ENCODE results near the gene TRAM2. TPM values are rescaled to one million over a fixed set of nuclear protein-coding genes. Genes with fewer than 3 reads are reported as not detected.

The TRAM2 gene
- total and polyA plus RNA-seq, 9 of the 15 experiments (the other 6 are each of a cell fraction or from before 2014, with no cell fraction given): 2.6 to 13.3 (median 8.9) TPM

DNA sequence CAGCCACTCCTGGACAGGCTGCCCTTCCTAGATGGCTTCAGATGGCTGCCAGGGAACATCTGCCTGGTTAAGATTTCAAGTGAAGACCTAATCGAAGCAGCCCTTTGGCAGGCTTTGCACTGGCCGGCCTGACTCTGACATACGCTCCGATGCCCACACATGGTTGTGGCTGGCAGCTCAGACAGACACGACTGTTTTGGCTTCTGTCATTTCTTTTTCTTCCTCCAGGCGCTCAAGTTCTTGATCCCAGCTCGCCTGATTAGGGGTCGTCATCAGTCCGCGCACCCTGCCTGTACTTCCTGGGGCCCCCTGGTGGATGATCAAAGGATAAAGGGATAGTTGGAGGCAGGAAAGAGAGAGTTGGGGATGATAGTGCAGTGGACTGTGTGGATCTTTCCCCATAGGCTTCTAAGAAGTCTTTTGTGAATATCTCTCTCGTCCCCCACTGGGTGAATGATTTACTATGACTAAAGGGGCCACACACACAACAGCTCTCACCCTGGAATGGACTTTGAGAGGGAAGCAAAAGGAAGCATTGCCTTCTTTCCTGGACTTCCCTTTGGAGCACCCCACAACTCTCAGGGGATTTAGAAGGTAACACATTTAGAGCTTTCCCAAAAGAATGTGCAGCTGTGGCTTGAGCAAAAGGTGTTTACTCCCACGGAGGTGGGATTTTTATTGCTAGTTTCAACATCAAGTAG, 21.4 kb upstream of the TRAM2 start (continued):
- TF ChIP-seq, protein P1, sequence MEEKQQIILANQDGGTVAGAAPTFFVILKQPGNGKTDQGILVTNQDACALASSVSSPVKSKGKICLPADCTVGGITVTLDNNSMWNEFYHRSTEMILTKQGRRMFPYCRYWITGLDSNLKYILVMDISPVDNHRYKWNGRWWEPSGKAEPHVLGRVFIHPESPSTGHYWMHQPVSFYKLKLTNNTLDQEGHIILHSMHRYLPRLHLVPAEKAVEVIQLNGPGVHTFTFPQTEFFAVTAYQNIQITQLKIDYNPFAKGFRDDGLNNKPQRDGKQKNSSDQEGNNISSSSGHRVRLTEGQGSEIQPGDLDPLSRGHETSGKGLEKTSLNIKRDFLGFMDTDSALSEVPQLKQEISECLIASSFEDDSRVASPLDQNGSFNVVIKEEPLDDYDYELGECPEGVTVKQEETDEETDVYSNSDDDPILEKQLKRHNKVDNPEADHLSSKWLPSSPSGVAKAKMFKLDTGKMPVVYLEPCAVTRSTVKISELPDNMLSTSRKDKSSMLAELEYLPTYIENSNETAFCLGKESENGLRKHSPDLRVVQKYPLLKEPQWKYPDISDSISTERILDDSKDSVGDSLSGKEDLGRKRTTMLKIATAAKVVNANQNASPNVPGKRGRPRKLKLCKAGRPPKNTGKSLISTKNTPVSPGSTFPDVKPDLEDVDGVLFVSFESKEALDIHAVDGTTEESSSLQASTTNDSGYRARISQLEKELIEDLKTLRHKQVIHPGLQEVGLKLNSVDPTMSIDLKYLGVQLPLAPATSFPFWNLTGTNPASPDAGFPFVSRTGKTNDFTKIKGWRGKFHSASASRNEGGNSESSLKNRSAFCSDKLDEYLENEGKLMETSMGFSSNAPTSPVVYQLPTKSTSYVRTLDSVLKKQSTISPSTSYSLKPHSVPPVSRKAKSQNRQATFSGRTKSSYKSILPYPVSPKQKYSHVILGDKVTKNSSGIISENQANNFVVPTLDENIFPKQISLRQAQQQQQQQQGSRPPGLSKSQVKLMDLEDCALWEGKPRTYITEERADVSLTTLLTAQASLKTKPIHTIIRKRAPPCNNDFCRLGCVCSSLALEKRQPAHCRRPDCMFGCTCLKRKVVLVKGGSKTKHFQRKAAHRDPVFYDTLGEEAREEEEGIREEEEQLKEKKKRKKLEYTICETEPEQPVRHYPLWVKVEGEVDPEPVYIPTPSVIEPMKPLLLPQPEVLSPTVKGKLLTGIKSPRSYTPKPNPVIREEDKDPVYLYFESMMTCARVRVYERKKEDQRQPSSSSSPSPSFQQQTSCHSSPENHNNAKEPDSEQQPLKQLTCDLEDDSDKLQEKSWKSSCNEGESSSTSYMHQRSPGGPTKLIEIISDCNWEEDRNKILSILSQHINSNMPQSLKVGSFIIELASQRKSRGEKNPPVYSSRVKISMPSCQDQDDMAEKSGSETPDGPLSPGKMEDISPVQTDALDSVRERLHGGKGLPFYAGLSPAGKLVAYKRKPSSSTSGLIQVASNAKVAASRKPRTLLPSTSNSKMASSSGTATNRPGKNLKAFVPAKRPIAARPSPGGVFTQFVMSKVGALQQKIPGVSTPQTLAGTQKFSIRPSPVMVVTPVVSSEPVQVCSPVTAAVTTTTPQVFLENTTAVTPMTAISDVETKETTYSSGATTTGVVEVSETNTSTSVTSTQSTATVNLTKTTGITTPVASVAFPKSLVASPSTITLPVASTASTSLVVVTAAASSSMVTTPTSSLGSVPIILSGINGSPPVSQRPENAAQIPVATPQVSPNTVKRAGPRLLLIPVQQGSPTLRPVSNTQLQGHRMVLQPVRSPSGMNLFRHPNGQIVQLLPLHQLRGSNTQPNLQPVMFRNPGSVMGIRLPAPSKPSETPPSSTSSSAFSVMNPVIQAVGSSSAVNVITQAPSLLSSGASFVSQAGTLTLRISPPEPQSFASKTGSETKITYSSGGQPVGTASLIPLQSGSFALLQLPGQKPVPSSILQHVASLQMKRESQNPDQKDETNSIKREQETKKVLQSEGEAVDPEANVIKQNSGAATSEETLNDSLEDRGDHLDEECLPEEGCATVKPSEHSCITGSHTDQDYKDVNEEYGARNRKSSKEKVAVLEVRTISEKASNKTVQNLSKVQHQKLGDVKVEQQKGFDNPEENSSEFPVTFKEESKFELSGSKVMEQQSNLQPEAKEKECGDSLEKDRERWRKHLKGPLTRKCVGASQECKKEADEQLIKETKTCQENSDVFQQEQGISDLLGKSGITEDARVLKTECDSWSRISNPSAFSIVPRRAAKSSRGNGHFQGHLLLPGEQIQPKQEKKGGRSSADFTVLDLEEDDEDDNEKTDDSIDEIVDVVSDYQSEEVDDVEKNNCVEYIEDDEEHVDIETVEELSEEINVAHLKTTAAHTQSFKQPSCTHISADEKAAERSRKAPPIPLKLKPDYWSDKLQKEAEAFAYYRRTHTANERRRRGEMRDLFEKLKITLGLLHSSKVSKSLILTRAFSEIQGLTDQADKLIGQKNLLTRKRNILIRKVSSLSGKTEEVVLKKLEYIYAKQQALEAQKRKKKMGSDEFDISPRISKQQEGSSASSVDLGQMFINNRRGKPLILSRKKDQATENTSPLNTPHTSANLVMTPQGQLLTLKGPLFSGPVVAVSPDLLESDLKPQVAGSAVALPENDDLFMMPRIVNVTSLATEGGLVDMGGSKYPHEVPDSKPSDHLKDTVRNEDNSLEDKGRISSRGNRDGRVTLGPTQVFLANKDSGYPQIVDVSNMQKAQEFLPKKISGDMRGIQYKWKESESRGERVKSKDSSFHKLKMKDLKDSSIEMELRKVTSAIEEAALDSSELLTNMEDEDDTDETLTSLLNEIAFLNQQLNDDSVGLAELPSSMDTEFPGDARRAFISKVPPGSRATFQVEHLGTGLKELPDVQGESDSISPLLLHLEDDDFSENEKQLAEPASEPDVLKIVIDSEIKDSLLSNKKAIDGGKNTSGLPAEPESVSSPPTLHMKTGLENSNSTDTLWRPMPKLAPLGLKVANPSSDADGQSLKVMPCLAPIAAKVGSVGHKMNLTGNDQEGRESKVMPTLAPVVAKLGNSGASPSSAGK (IDR thresholded peaks at IDR 0.05): peak; percentile 22; the same call in 1 of the 2 replicates
- TF ChIP-seq NR3C1 (CRISPR knock-in tag; IDR thresholded peaks at IDR 0.05) (no peak), MCM2 (IDR thresholded peaks at IDR 0.05; ENCODE audit: low read depth) (no peak), GMEB1 (CRISPR knock-in tag; IDR thresholded peaks at IDR 0.05) (no peak), HDAC2 (IDR thresholded peaks at IDR 0.05) (no peak), ELF4 (CRISPR knock-in tag; IDR thresholded peaks at IDR 0.05) (no peak), ZNF146 (CRISPR knock-in tag; IDR thresholded peaks at IDR 0.05; ENCODE audit: unreplicated experiment) (no peak), HEY1 (CRISPR knock-in tag; IDR thresholded peaks at IDR 0.05; ENCODE audit: borderline replicate concordance) (no peak), ZZZ3 (IDR thresholded peaks at IDR 0.05) (no peak), CBX3 (IDR thresholded peaks at IDR 0.05; ENCODE audit: borderline replicate concordance in 1 of 2, low read length in 2 of 2) (peak in 1 of 2 experiments; percentile 85; a peak in 2 of 3 replicates)
- TF ChIP-seq, protein P2, sequence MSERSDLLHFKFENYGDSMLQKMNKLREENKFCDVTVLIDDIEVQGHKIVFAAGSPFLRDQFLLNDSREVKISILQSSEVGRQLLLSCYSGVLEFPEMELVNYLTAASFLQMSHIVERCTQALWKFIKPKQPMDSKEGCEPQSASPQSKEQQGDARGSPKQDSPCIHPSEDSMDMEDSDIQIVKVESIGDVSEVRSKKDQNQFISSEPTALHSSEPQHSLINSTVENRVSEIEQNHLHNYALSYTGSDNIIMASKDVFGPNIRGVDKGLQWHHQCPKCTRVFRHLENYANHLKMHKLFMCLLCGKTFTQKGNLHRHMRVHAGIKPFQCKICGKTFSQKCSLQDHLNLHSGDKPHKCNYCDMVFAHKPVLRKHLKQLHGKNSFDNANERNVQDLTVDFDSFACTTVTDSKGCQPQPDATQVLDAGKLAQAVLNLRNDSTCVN (CRISPR knock-in tag; IDR thresholded peaks at IDR 0.05): no peak
- TF ChIP-seq, protein P3, sequence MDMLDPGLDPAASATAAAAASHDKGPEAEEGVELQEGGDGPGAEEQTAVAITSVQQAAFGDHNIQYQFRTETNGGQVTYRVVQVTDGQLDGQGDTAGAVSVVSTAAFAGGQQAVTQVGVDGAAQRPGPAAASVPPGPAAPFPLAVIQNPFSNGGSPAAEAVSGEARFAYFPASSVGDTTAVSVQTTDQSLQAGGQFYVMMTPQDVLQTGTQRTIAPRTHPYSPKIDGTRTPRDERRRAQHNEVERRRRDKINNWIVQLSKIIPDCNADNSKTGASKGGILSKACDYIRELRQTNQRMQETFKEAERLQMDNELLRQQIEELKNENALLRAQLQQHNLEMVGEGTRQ (CRISPR knock-in tag; IDR thresholded peaks at IDR 0.05): no peak
